Prostate gland (tissue), 2 donors: Measurements from ENCODE around the gene COLEC11. TPM values are rescaled to one million over a fixed set of nuclear protein-coding genes. Genes with fewer than 3 reads are reported as not detected.

Experiments used
- DNase-seq: peaks from one replicate; pipeline ENCODE4 v3.0.0-alpha.2; 2019; ENCODE audit warnings: low spot score
- H3K27ac ChIP-seq, 2 donors: fragments of 200-600 bp; sonication (generic); 2 replicates each; pipeline ENCODE4 v1.5.1; 2017 to 2019
- H3K27me3 ChIP-seq: fragments of 200-600 bp; sonication (generic); replicated peaks from 2 replicates; pipeline ENCODE4 v1.5.1; 2019; ENCODE audit not compliant: insufficient read depth
- H3K36me3 ChIP-seq, 2 donors: fragments of 200-600 bp; sonication (generic); 1 replicate in 1 of 2; 2 replicates in 1 of 2; pipeline versions ENCODE4 v1.5.1 to v1.8.1; 2017 to 2019
- H3K4me1 ChIP-seq: fragments of 200-600 bp; sonication (generic); replicated peaks from 2 replicates; pipeline ENCODE4 v1.5.1; 2019
- H3K4me3 ChIP-seq, 2 donors: fragments of 200-600 bp; sonication (generic); 2 replicates each; pipeline ENCODE4 v1.5.1; 2017 to 2019
- H3K9me3 ChIP-seq: fragments of 200-600 bp; sonication (generic); 2 replicates; pipeline ENCODE4 v1.5.1; 2017
- POLR2A ChIP-seq: fragments of 450-650 bp; IDR thresholded peaks from one replicate; pipeline ENCODE4 v1.6.1; 2016; ENCODE audit warnings: antibody characterized with exemption, mild to moderate bottlenecking
- POLR2AphosphoS5 ChIP-seq: sonication (generic); formaldehyde crosslinking; IDR thresholded peaks from one replicate; pipeline ENCODE4 v1.6.1; 2017; ENCODE audit warnings: antibody characterized with exemption
- WGBS: methylation state at CpG from one replicate; pipeline ENCODE4 v1.1.5; 2018; 5-methylcytosine and 5-hydroxymethylcytosine counted together
- intact Hi-C: fragments of 100-400 bp; cut with DNase I; formaldehyde crosslinking; loops from one replicate; pipeline ENCODE4 v1.14.2; 2022
- total RNA-seq, 2 donors: library from RNA; depleted of rRNA; stranded (reverse); fragments of >200 nt; gene quantifications; one replicate each; pipeline ENCODE4 v1.1.0, GENCODE V29; 2016
- TF ChIP-seq, protein P1 (sequence below), 4 experiments: fragments of 200-600 bp in 2 of 4; fragments of 450-650 bp in 2 of 4; sonication (generic) in 2 of 4; IDR thresholded peaks; 1 replicate in 3 of 4; 2 replicates in 1 of 4; pipeline ENCODE4 v1.5.1; 2016 to 2019; ENCODE audit warnings: antibody characterized with exemption in 4 of 4, mild to moderate bottlenecking in 2 of 4, moderate library complexity in 2 of 4

COLEC11 gene
- total RNA-seq, 2 donors from 2014 or later = 2.9 to 10.5 TPM

GRCh38 chr2:3603536-3604206 is 8.8 kb downstream of the COLEC11 start:
- intact Hi-C loops = no loop called here

GRCh38 chr2:3604207-3604877 is 9.4 kb downstream of the COLEC11 start:
- H3K36me3 ChIP-seq = no peaks in the 10 kb centered on the region
- WGBS = 87% methylated on average over 16 of the region's 16 CpGs
- DNase-seq = no peak
- no peaks in the 10 kb centered on the region for H3K9me3 ChIP-seq
- H3K4me1 ChIP-seq = no peaks in the 10 kb centered on the region
- no peak overlapping the region for H3K4me3 ChIP-seq
- no peak overlapping the region for H3K27ac ChIP-seq
- TF ChIP-seq POLR2AphosphoS5 (no peak), POLR2A (no peak)
- TF ChIP-seq, protein P1, sequence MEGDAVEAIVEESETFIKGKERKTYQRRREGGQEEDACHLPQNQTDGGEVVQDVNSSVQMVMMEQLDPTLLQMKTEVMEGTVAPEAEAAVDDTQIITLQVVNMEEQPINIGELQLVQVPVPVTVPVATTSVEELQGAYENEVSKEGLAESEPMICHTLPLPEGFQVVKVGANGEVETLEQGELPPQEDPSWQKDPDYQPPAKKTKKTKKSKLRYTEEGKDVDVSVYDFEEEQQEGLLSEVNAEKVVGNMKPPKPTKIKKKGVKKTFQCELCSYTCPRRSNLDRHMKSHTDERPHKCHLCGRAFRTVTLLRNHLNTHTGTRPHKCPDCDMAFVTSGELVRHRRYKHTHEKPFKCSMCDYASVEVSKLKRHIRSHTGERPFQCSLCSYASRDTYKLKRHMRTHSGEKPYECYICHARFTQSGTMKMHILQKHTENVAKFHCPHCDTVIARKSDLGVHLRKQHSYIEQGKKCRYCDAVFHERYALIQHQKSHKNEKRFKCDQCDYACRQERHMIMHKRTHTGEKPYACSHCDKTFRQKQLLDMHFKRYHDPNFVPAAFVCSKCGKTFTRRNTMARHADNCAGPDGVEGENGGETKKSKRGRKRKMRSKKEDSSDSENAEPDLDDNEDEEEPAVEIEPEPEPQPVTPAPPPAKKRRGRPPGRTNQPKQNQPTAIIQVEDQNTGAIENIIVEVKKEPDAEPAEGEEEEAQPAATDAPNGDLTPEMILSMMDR (IDR thresholded peaks at IDR 0.05) = no peak
- no peaks in the 10 kb centered on the region for H3K27me3 ChIP-seq
- intact Hi-C loops = no loop called here

More at GRCh38 chr2:3603536-3604206, 8.8 kb downstream of the COLEC11 start:
- H3K4me1 ChIP-seq = no peaks in the 10 kb centered on the region
- no peaks in the 10 kb centered on the region for H3K9me3 ChIP-seq
- no peak overlapping the region for H3K4me3 ChIP-seq
- H3K27ac ChIP-seq = no peak overlapping the region
- H3K36me3 ChIP-seq = no peaks in the 10 kb centered on the region
- TF ChIP-seq, protein P1 (IDR thresholded peaks at IDR 0.05) = no peak
- TF ChIP-seq POLR2A (no peak), POLR2AphosphoS5 (no peak)
- H3K27me3 ChIP-seq = no peaks in the 10 kb centered on the region
- 88% methylated on average over 18 of the region's 19 CpGs for WGBS
- DNase-seq = no peak

GRCh38 chr2:3604991-3605961 is 10.4 kb downstream of the COLEC11 start:
- Histone ChIP-seq H3K9me3 (no peaks in the 10 kb centered on the region), H3K27ac (no peak overlapping the region), H3K27me3 (no peaks in the 10 kb centered on the region), H3K4me1 (no peaks in the 10 kb centered on the region), H3K4me3 (no peak overlapping the region), H3K36me3 (no peaks in the 10 kb centered on the region)
- 75% methylated on average over 28 of the region's 44 CpGs for WGBS
- DNase-seq = no peak
- intact Hi-C loops = no loop called here
- TF ChIP-seq POLR2A (no peak), POLR2AphosphoS5 (no peak)
- TF ChIP-seq, protein P1 (IDR thresholded peaks at IDR 0.05) = no peak

DNA sequence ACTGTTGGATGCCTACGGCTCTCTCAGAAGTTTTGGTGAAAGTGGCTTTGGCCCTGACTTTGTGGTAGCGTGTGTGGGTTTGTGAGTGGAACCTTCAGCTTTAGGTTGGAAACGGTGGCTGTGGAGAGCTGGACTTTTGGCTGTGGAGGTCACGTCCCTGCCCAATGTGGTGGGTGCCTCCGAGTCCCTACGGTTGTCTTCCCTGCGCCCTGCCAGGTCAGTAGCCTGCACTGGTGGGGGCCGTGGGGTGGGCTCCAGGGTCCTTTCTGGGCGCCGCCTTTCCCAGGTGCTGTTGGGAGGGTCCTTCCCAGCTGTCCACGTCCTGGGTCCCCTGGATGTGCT is 11.1 kb downstream of the COLEC11 start:
- Histone ChIP-seq H3K9me3 (no peaks in the 10 kb centered on the region), H3K4me3 (no peak overlapping the region), H3K4me1 (no peaks in the 10 kb centered on the region), H3K27ac (no peak overlapping the region), H3K27me3 (no peaks in the 10 kb centered on the region), H3K36me3 (no peaks in the 10 kb centered on the region)
- no peak for TF ChIP-seq POLR2AphosphoS5
- 91% methylated on average over 11 of the region's 11 CpGs for WGBS
- intact Hi-C loops = no loop called here
- DNase-seq = no peak
